HCT116 (cell line): ENCODE measurements around the gene SERINC5. TPM values are rescaled to one million over a fixed set of nuclear protein-coding genes. Genes with fewer than 3 reads are reported as not detected.

Experiments used
- ATAC-seq: fragments of 200-7000 bp; cut with Tn5 transposase; 2 replicates; pipeline ENCODE4 v1.9.1; 2020; ENCODE audit warnings: mild to moderate bottlenecking, moderate library complexity
- BruUV-seq: library from RNA; stranded (reverse); fragments of 400-500 nt; replicated peaks from 2 replicates; lab custom pipeline; 2021; lab: Mats Ljungman, UMichigan
- CTCF ChIA-PET: fragments of 300-600 bp; sonication (Branson Sonifier 250); formaldehyde crosslinking; loops from one replicate; lab custom pipeline; 2021; ENCODE audit warnings: antibody characterized with exemption; lab: Charles Lee
- POLR2A ChIA-PET: fragments of 300-600, 350-600 bp; sonication (Branson Sonifier 250); formaldehyde crosslinking; loops from one replicate; lab custom pipeline; 2021; ENCODE audit warnings: antibody characterized with exemption; lab: Charles Lee
- RAD21 ChIA-PET, 2 experiments: fragments of 300-600 bp; sonication (Branson Sonifier 250); formaldehyde crosslinking; loops; one replicate each; lab custom pipeline; 2023; ENCODE audit warnings: low total read pairs in 2 of 2; ENCODE audit not compliant: uncharacterized antibody in 2 of 2, unreplicated experiment in 2 of 2, low non-redundant PET in 1 of 2; lab: Charles Lee
- DNase-seq: peaks from one replicate; pipeline ENCODE4 v3.0.0-alpha.2; 2010; ENCODE audit warnings: low read depth, low spot score
- H2AFZ ChIP-seq: fragments of 200-600 bp; shearing (Covaris generic), sonication (generic); 2 replicates; pipeline ENCODE4 v1.6.1; 2017; ENCODE audit warnings: low read depth, mixed run types, mixed read lengths, antibody characterized with exemption, low read length; ENCODE audit not compliant: poor library complexity, severe bottlenecking
- H3K27ac ChIP-seq: 2 replicates; pipeline ENCODE4 v1.5.1; 2012; ENCODE audit warnings: low read depth, low read length
- H3K27me3 ChIP-seq: fragments of 200-600 bp; sonication (generic); 2 replicates; pipeline ENCODE4 v1.6.1; 2016; ENCODE audit warnings: mixed run types, low read length, mixed read lengths; ENCODE audit not compliant: insufficient read depth
- H3K36me3 ChIP-seq, 2 experiments: fragments of 200-500 bp in 1 of 2; fragments of 200-600 bp in 1 of 2; sonication (Bioruptor generic) in 1 of 2; sonication (generic) in 1 of 2; 2 replicates each; pipeline versions ENCODE4 v1.5.1 to v1.6.1; 2014 to 2016; ENCODE audit warnings: low read length in 2 of 2, inconsistent platforms in 1 of 2, mixed read lengths in 1 of 2, mixed run types in 1 of 2; ENCODE audit not compliant: insufficient read depth in 2 of 2, control insufficient read depth in 1 of 2
- H3K4me1 ChIP-seq, 2 experiments: fragments of 200-600 bp in 1 of 2; sonication (generic) in 1 of 2; 2 replicates each; pipeline versions ENCODE4 v1.5.1 to v1.6.1; 2012 to 2017; ENCODE audit warnings: low read length in 2 of 2, inconsistent platforms in 1 of 2, mild to moderate bottlenecking in 1 of 2, mixed read lengths in 1 of 2, mixed run types in 1 of 2, moderate library complexity in 1 of 2; ENCODE audit not compliant: insufficient read depth in 2 of 2, control insufficient read depth in 1 of 2
- H3K4me2 ChIP-seq: fragments of 200-600 bp; sonication (generic); 2 replicates; pipeline ENCODE4 v1.6.1; 2017; ENCODE audit warnings: mixed run types, low read length, mixed read lengths
- H3K4me3 ChIP-seq, 2 experiments: fragments of 200-600 bp in 1 of 2; sonication (generic) in 1 of 2; replicated peaks in 1 of 2; 2 replicates each; pipeline ENCODE4 v1.5.1; 2011 to 2016; ENCODE audit warnings: low read length in 2 of 2, control low read depth in 1 of 2, low read depth in 1 of 2, mild to moderate bottlenecking in 1 of 2, mixed read lengths in 1 of 2, mixed run types in 1 of 2
- H3K79me2 ChIP-seq: fragments of 200-600 bp; sonication (generic); 2 replicates; pipeline ENCODE4 v1.6.1; 2017; ENCODE audit warnings: mild to moderate bottlenecking, mixed run types, low read length, moderate library complexity, mixed read lengths; ENCODE audit not compliant: insufficient read depth
- H3K9ac ChIP-seq: fragments of 200-600 bp; sonication (generic); 2 replicates; pipeline ENCODE4 v1.6.1; 2016; ENCODE audit warnings: low read length, mixed read lengths
- H3K9me2 ChIP-seq: fragments of 200-600 bp; sonication (generic), shearing (Covaris generic); 2 replicates; pipeline ENCODE4 v1.6.1; 2017; ENCODE audit warnings: mixed run types, mild to moderate bottlenecking, moderate library complexity; ENCODE audit not compliant: insufficient read depth
- H3K9me3 ChIP-seq, 2 experiments: fragments of 200-500 bp in 1 of 2; fragments of 200-600 bp in 1 of 2; sonication (Bioruptor generic) in 1 of 2; sonication (generic) in 1 of 2; 2 replicates each; pipeline ENCODE4 v1.6.1; 2014 to 2017; ENCODE audit warnings: low read length in 2 of 2, mixed read lengths in 2 of 2, inconsistent platforms in 1 of 2, low read depth in 1 of 2, mild to moderate bottlenecking in 1 of 2, mixed run types in 1 of 2, moderate library complexity in 1 of 2; ENCODE audit not compliant: control insufficient read depth in 1 of 2, insufficient read depth in 1 of 2
- H4K20me1 ChIP-seq: fragments of 200-600 bp; sonication (generic), shearing (Covaris generic); 2 replicates; pipeline ENCODE4 v1.6.1; 2017; ENCODE audit warnings: mixed run types, mild to moderate bottlenecking, moderate library complexity; ENCODE audit not compliant: insufficient read depth
- CEBPB ChIP-seq: IDR thresholded peaks from 2 replicates; pipeline ENCODE4 v1.6.1; 2012; ENCODE audit warnings: low read depth
- CTCF ChIP-seq, 3 experiments: fragments of 200-600 bp in 1 of 3; sonication (generic) in 1 of 3; IDR thresholded peaks in 2 of 3; conservative IDR thresholded peaks in 1 of 3; 2 replicates each; pipeline ENCODE4 v1.5.1; 2012 to 2017; ENCODE audit warnings: low read depth in 2 of 3, low read length in 2 of 3, antibody characterized with exemption in 1 of 3, borderline replicate concordance in 1 of 3, control low read depth in 1 of 3, mild to moderate bottlenecking in 1 of 3, mixed read lengths in 1 of 3, mixed run types in 1 of 3, moderate library complexity in 1 of 3; ENCODE audit not compliant: insufficient read depth in 1 of 3
- EGR1 ChIP-seq: IDR thresholded peaks from 2 replicates; pipeline ENCODE4 v1.6.1; 2012; ENCODE audit warnings: low read depth
- EZH2phosphoT487 ChIP-seq: fragments of 200-600 bp; IDR thresholded peaks from 2 replicates; pipeline ENCODE4 v1.6.1; 2018; ENCODE audit warnings: antibody characterized with exemption, borderline replicate concordance
- FOSL1 ChIP-seq: IDR thresholded peaks from 2 replicates; pipeline ENCODE4 v1.6.1; 2012; ENCODE audit warnings: low read depth
- MAX ChIP-seq: IDR thresholded peaks from 2 replicates; pipeline ENCODE4 v1.6.1; 2012
- POLR2A ChIP-seq: IDR thresholded peaks from 2 replicates; pipeline ENCODE4 v1.7.0; 2011; ENCODE audit warnings: borderline replicate concordance; ENCODE audit not compliant: insufficient read depth, insufficient read length; ENCODE audit errors: extremely low read depth
- SRF ChIP-seq: IDR thresholded peaks from 2 replicates; pipeline ENCODE4 v1.6.1; 2012; ENCODE audit warnings: low read depth
- TCF7L2 ChIP-seq: IDR thresholded peaks from 2 replicates; pipeline ENCODE4 v1.7.0; 2011; ENCODE audit warnings: borderline replicate concordance, inconsistent platforms; ENCODE audit not compliant: insufficient read depth, insufficient read length; ENCODE audit errors: extremely low read depth
- ZNF274 ChIP-seq: fragments of 200-500 bp; sonication (Bioruptor generic); IDR thresholded peaks from 2 replicates; pipeline ENCODE4 v1.6.1; 2014; ENCODE audit warnings: mild to moderate bottlenecking, low read depth, low read length, inconsistent platforms
- intact Hi-C: fragments of 100-400 bp; cut with micrococcal nuclease; formaldehyde crosslinking; loops from 2 replicates; pipeline ENCODE4 v1.10.0; 2022
- total RNA-seq: library from RNA; stranded (reverse); gene quantifications from one replicate; pipeline ENCODE4 v1.2.1, GENCODE V29; 2021; ENCODE audit not compliant: unreplicated experiment
- TF ChIP-seq, protein P1 (sequence below): IDR thresholded peaks from 2 replicates; pipeline ENCODE4 v1.6.1; 2012
- TF ChIP-seq, protein P2 (sequence below): IDR thresholded peaks from 2 replicates; pipeline ENCODE4 v1.6.1; 2012; ENCODE audit warnings: low read depth

The SERINC5 gene
- total RNA-seq, 1 experiment from 2014 or later = 39.3 TPM

DNA sequence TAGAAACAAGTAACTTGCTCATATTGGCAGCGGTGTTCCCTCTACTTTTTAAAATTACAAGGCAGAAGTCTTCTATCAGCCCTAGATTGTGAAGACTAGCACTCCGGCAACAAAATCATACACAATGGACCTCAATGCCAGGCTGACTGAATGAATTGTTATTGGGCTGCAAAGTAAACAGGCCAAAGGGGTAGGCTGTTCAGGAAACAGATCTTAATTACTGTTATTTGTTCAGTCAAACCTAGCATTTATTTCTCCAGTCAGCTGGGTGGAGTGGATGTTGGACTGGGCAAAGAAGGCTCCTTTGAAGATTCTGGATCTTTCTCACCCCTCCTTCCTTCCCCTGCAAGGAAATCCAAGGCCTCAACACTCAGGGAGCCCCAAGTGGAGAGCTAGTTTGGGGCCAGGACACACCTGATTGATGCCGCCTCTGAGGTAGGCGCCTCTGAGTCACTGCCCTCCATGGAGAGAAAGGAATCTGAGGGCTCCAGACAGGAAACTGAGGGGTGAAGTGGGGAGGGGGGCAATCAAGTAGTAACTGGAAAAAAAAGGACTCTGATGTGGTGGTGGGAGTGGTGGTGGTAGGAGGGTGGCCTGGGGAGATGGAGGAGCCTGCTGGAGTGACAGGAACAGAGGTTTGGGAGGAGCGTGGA is 35.5 kb downstream of the SERINC5 start:
- no peaks in the 10 kb centered on the region for H4K20me1 ChIP-seq
- H3K9me2 ChIP-seq = no peaks in the 10 kb centered on the region
- H3K27ac ChIP-seq = no peak overlapping the region
- TF ChIP-seq, protein P1, sequence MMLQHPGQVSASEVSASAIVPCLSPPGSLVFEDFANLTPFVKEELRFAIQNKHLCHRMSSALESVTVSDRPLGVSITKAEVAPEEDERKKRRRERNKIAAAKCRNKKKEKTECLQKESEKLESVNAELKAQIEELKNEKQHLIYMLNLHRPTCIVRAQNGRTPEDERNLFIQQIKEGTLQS = no peak
- no peak for TF ChIP-seq SRF
- TF ChIP-seq POLR2A = no peak
- no peak for TF ChIP-seq MAX
- TF ChIP-seq EZH2phosphoT487 = no peak
- TF ChIP-seq, all 23 proteins: peak for 0
- BruUV-seq = no TSS peak
- ChIA-PET CTCF (no interaction called here), POLR2A (interaction anchor here (0.6 kb wide), 1 partner anchor 177 kb away, joined by 3 read pairs; no protein-coding TSS in a partner anchor), RAD21 (no interaction called here)
- DNase-seq (no peak), ATAC-seq (peak; percentile 44; the same call in 1 of the 2 replicates)
- Histone ChIP-seq H3K36me3 (no peaks in the 10 kb centered on the region), H2AFZ (no peak overlapping the region), H3K4me3 (no peak overlapping the region), H3K4me2 (peak overlapping the region; percentile 43), H3K9me3 (no peaks in the 10 kb centered on the region), H3K9ac (no peak overlapping the region), H3K4me1 (peaks cover 9 to 10% of the 10 kb centered on the region in 2 experiments), H3K27me3 (no peaks in the 10 kb centered on the region), H3K79me2 (peaks cover 8% of the 10 kb centered on the region)
- intact Hi-C loops = no loop called here

GRCh38 chr5:80219391-80219790 is 36.5 kb downstream of the SERINC5 start:
- POLR2A ChIA-PET = no interaction called here
- DNase-seq (no peak), ATAC-seq (no peak)
- H4K20me1 ChIP-seq = no peaks in the 10 kb centered on the region
- H3K9ac ChIP-seq = no peak overlapping the region
- CTCF ChIA-PET = no interaction called here
- H3K79me2 ChIP-seq = peaks cover 8% of the 10 kb centered on the region
- no peaks in the 10 kb centered on the region for H3K9me3 ChIP-seq
- peaks cover 12 to 13% of the 10 kb centered on the region in 2 experiments for H3K4me1 ChIP-seq
- no peak overlapping the region for H3K4me2 ChIP-seq
- H3K4me3 ChIP-seq = no peak overlapping the region
- no peak overlapping the region for H2AFZ ChIP-seq
- intact Hi-C loops = no loop called here
- no peaks in the 10 kb centered on the region for H3K27me3 ChIP-seq
- H3K9me2 ChIP-seq = no peaks in the 10 kb centered on the region
- H3K36me3 ChIP-seq = no peaks in the 10 kb centered on the region
- BruUV-seq = no TSS peak
- H3K27ac ChIP-seq = no peak overlapping the region
- RAD21 ChIA-PET = no interaction called here
- TF ChIP-seq FOSL1 (no peak), MAX (no peak), EZH2phosphoT487 (no peak), EGR1 (no peak), CTCF (IDR thresholded peaks at IDR 0.05 in 2 of 3, conservative IDR thresholded peaks at IDR 0.05 in 1 of 3; ENCODE audit: borderline replicate concordance in 1 of 3, insufficient read depth in 1 of 3, low read depth in 2 of 3, low read length in 2 of 3) (no peak), TCF7L2 (no peak), POLR2A (no peak), CEBPB (no peak), ZNF274 (no peak)
- TF ChIP-seq, protein P2, sequence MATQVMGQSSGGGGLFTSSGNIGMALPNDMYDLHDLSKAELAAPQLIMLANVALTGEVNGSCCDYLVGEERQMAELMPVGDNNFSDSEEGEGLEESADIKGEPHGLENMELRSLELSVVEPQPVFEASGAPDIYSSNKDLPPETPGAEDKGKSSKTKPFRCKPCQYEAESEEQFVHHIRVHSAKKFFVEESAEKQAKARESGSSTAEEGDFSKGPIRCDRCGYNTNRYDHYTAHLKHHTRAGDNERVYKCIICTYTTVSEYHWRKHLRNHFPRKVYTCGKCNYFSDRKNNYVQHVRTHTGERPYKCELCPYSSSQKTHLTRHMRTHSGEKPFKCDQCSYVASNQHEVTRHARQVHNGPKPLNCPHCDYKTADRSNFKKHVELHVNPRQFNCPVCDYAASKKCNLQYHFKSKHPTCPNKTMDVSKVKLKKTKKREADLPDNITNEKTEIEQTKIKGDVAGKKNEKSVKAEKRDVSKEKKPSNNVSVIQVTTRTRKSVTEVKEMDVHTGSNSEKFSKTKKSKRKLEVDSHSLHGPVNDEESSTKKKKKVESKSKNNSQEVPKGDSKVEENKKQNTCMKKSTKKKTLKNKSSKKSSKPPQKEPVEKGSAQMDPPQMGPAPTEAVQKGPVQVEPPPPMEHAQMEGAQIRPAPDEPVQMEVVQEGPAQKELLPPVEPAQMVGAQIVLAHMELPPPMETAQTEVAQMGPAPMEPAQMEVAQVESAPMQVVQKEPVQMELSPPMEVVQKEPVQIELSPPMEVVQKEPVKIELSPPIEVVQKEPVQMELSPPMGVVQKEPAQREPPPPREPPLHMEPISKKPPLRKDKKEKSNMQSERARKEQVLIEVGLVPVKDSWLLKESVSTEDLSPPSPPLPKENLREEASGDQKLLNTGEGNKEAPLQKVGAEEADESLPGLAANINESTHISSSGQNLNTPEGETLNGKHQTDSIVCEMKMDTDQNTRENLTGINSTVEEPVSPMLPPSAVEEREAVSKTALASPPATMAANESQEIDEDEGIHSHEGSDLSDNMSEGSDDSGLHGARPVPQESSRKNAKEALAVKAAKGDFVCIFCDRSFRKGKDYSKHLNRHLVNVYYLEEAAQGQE = no peak
- TF ChIP-seq, protein P1 = no peak
